B cell (primary cell): ENCODE measurements around the gene ORC1. TPM values are rescaled to one million over a fixed set of nuclear protein-coding genes. Genes with fewer than 3 reads are reported as not detected.
"Not testable (repeated sequence)": the region's sequence is repeated elsewhere in the genome, so short reads cannot be mapped to it uniquely, and the experiment has no call there.

Experiments used
- ATAC-seq: fragments of 200-7000 bp; cut with Tn5 transposase; one replicate; pipeline ENCODE4 v1.10.0; 2021; ENCODE audit warnings: low read depth, mild to moderate bottlenecking, moderate number of reproducible peaks, moderate library complexity
- CTCF ChIA-PET: fragments of 350-600 bp; sonication (Branson Sonifier 250); formaldehyde crosslinking; loops from one replicate; lab custom pipeline; 2021; ENCODE audit warnings: antibody characterized with exemption, inconsistent platforms; lab: Charles Lee
- POLR2A ChIA-PET: fragments of 350-600 bp; sonication (Branson Sonifier 250); formaldehyde crosslinking; loops from one replicate; lab custom pipeline; 2021; ENCODE audit warnings: antibody characterized with exemption; lab: Charles Lee
- DNase-seq: peaks from one replicate; pipeline ENCODE4 v3.0.0; 2013
- H2AFZ ChIP-seq: 2 replicates; pipeline ENCODE4 v1.6.1; 2012; ENCODE audit warnings: mild to moderate bottlenecking, low read depth, low read length; ENCODE audit not compliant: insufficient read depth, poor library complexity, severe bottlenecking
- H3K27ac ChIP-seq, 2 donors: 1 replicate in 1 of 2; 2 replicates in 1 of 2; pipeline ENCODE4 v1.5.1; 2012 to 2013; ENCODE audit warnings: low read length in 2 of 2, mild to moderate bottlenecking in 2 of 2, moderate library complexity in 1 of 2
- H3K27me3 ChIP-seq, 4 experiments: fragments of 200-600 bp in 1 of 4; sonication (generic) in 1 of 4; replicated peaks in 1 of 4; 1 replicate in 2 of 4; 2 replicates in 2 of 4; pipeline versions ENCODE4 v1.6.1 to v1.7.0; 2013 to 2016; ENCODE audit warnings: low read length in 3 of 4, mild to moderate bottlenecking in 2 of 4, mixed read lengths in 1 of 4, moderate library complexity in 1 of 4; ENCODE audit not compliant: insufficient read depth in 4 of 4, control insufficient read depth in 3 of 4; ENCODE audit errors: control extremely low read depth in 1 of 4
- H3K36me3 ChIP-seq, 2 experiments: replicated peaks in 1 of 2; 1 replicate in 1 of 2; 2 replicates in 1 of 2; pipeline versions ENCODE4 v1.6.1 to v1.7.1; 2013; ENCODE audit warnings: low read length in 1 of 2; ENCODE audit not compliant: insufficient read depth in 2 of 2, control insufficient read depth in 1 of 2; ENCODE audit errors: control extremely low read depth in 1 of 2, extremely low read depth in 1 of 2
- H3K4me1 ChIP-seq, 2 donors: fragments of 200-600 bp in 1 of 2; sonication (generic) in 1 of 2; 1 replicate in 1 of 2; 2 replicates in 1 of 2; pipeline versions ENCODE4 v1.5.1 to v1.6.1; 2013 to 2017; ENCODE audit warnings: low read length in 2 of 2; ENCODE audit not compliant: control insufficient read depth in 2 of 2, insufficient read depth in 2 of 2
- H3K4me2 ChIP-seq: replicated peaks from 2 replicates; pipeline ENCODE3; 2012; ENCODE audit warnings: mild to moderate bottlenecking, low read depth, low read length; ENCODE audit not compliant: poor library complexity, severe bottlenecking
- H3K4me3 ChIP-seq, 5 experiments: fragments of 200-600 bp in 1 of 5; sonication (generic) in 1 of 5; 1 replicate in 3 of 5; 2 replicates in 2 of 5; pipeline versions ENCODE4 v1.5.1 to v1.7.0; 2011 to 2016; ENCODE audit warnings: low read length in 4 of 5, mild to moderate bottlenecking in 4 of 5, low read depth in 2 of 5, control low read depth in 1 of 5, moderate library complexity in 1 of 5; ENCODE audit not compliant: insufficient read depth in 1 of 5; ENCODE audit errors: control extremely low read depth in 1 of 5, extremely low read depth in 1 of 5
- H3K79me2 ChIP-seq: fragments of 200-600 bp; sonication (generic); one replicate; pipeline ENCODE4 v1.6.0; 2016; ENCODE audit warnings: low read length; ENCODE audit not compliant: control insufficient read depth, insufficient read depth
- H3K9ac ChIP-seq: fragments of 200-600 bp; sonication (generic); 2 replicates; pipeline ENCODE4 v1.6.1; 2017; ENCODE audit warnings: mild to moderate bottlenecking, low read length, moderate library complexity
- H3K9me3 ChIP-seq, 3 donors: one replicate each; pipeline versions ENCODE4 v1.6.1 to v1.7.1; 2013; ENCODE audit warnings: low read length in 2 of 3; ENCODE audit not compliant: control insufficient read depth in 2 of 3, insufficient read depth in 1 of 3; ENCODE audit errors: control extremely low read depth in 1 of 3
- H4K20me1 ChIP-seq: 2 replicates; pipeline ENCODE4 v1.6.0; 2012; ENCODE audit warnings: mild to moderate bottlenecking, low read length; ENCODE audit not compliant: insufficient read depth, control insufficient read depth, poor library complexity, severe bottlenecking
- H3K27ac Mint-ChIP-seq: one replicate; pipeline ENCODE4 v1.8.0; 2021; ENCODE audit warnings: mixed read lengths
- H3K27me3 Mint-ChIP-seq: one replicate; pipeline ENCODE4 v1.8.0; 2021; ENCODE audit warnings: mixed read lengths
- H3K4me1 Mint-ChIP-seq: one replicate; pipeline ENCODE4 v1.8.0; 2021; ENCODE audit warnings: mixed read lengths
- H3K4me3 Mint-ChIP-seq: one replicate; pipeline ENCODE4 v1.8.0; 2021; ENCODE audit warnings: mixed read lengths
- H3K9me3 Mint-ChIP-seq: one replicate; pipeline ENCODE4 v1.8.0; 2022; ENCODE audit warnings: mixed read lengths; ENCODE audit not compliant: insufficient read depth
- CTCF ChIP-seq: fragments of 200-600 bp; IDR thresholded peaks from one replicate; pipeline ENCODE4 v1.8.0; 2022; ENCODE audit warnings: antibody characterized with exemption, mild to moderate bottlenecking
- EZH2 ChIP-seq: IDR thresholded peaks from 2 replicates; pipeline ENCODE4 v1.6.1; 2012; ENCODE audit warnings: borderline replicate concordance, low read depth, mild to moderate bottlenecking, moderate library complexity, low read length; ENCODE audit not compliant: insufficient read depth, poor library complexity, severe bottlenecking
- whole genome bisulfite sequencing: methylation state at CpG from one replicate; pipeline ENCODE4 v1.1.5; 2013; ENCODE audit warnings: missing lambda C conversion rate; ENCODE audit not compliant: insufficient coverage; 5-methylcytosine and 5-hydroxymethylcytosine counted together
- intact Hi-C: fragments of 100-400 bp; cut with micrococcal nuclease; formaldehyde crosslinking; loops from one replicate; pipeline ENCODE4 v1.10.0; 2022
- polyA plus RNA-seq: library from polyadenylated mRNA; depleted of rRNA; stranded (reverse); fragments of >200 nt; gene quantifications from 2 replicates; pipeline ENCODE4 v1.2.3, GENCODE V29; 2012
- total RNA-seq, 2 donors: library from RNA; stranded (reverse); fragments of 120-200 nt in 1 of 2; gene quantifications; 1 replicate in 1 of 2; 2 replicates in 1 of 2; pipeline versions ENCODE4 v1.2.3 to v1.2.4, GENCODE V29; 2013 to 2022

The ORC1 gene
- total and polyA plus RNA-seq, 2 donors (not counting 1 experiment from before 2014, with no cell fraction given) = 0.78 to 1.3 TPM

GRCh38 chr1:52386458-52386857, 17.8 kb downstream of the ORC1 start:
- no peaks in the 10 kb centered on the region for H3K36me3 ChIP-seq
- intact Hi-C loops = no loop called here
- H3K9ac ChIP-seq = no peak overlapping the region
- H2AFZ ChIP-seq = no peak overlapping the region
- ATAC-seq (no peak), DNase-seq (no peak)
- Mint-ChIP-seq H3K4me1 (no peaks in the 10 kb centered on the region), H3K9me3 (no peaks in the 10 kb centered on the region), H3K4me3 (no peak overlapping the region), H3K27ac (no peak overlapping the region), H3K27me3 (no peaks in the 10 kb centered on the region)
- ChIA-PET CTCF (no interaction called here), POLR2A (no interaction called here)
- 92% methylated on average over 5 of the region's 5 CpGs for WGBS
- no peaks in the 10 kb centered on the region for H3K9me3 ChIP-seq
- no peak overlapping the region for H3K27ac ChIP-seq
- H4K20me1 ChIP-seq = no peaks in the 10 kb centered on the region
- no peaks in the 10 kb centered on the region for H3K79me2 ChIP-seq
- H3K4me1 ChIP-seq = no peaks in the 10 kb centered on the region
- no peak overlapping the region for H3K4me2 ChIP-seq
- no peaks in the 10 kb centered on the region for H3K27me3 ChIP-seq
- no peak overlapping the region for H3K4me3 ChIP-seq
- no peak for TF ChIP-seq EZH2
- no peak for TF ChIP-seq CTCF

GRCh38 chr1:52385376-52385775, 18.8 kb downstream of the ORC1 start:
- Histone ChIP-seq H3K4me1 (no peaks in the 10 kb centered on the region), H3K27ac (no peak overlapping the region), H3K9ac (no peak overlapping the region), H4K20me1 (no peaks in the 10 kb centered on the region), H3K9me3 (no peaks in the 10 kb centered on the region), H2AFZ (no peak overlapping the region), H3K4me2 (no peak overlapping the region), H3K36me3 (no peaks in the 10 kb centered on the region), H3K79me2 (no peaks in the 10 kb centered on the region), H3K4me3 (no peak overlapping the region), H3K27me3 (no peaks in the 10 kb centered on the region)
- POLR2A ChIA-PET = no interaction called here
- no peak overlapping the region for H3K27ac Mint-ChIP-seq
- intact Hi-C loops = no loop called here
- no peaks in the 10 kb centered on the region for H3K4me1 Mint-ChIP-seq
- no peak for ATAC-seq
- no peak for DNase-seq
- no peak for TF ChIP-seq CTCF
- TF ChIP-seq EZH2 = no peak
- no peak overlapping the region for H3K4me3 Mint-ChIP-seq
- H3K9me3 Mint-ChIP-seq = no peaks in the 10 kb centered on the region
- CTCF ChIA-PET = no interaction called here
- WGBS = 100% methylated on average over 2 of the region's 3 CpGs
- no peaks in the 10 kb centered on the region for H3K27me3 Mint-ChIP-seq

GRCh38 chr1:52369851-52370250, 34.4 kb downstream of the ORC1 start:
- H3K27me3 Mint-ChIP-seq, ATAC-seq, H3K79me2 ChIP-seq, H3K9me3 ChIP-seq, H3K27me3 ChIP-seq, H3K27ac Mint-ChIP-seq, H3K36me3 ChIP-seq, H3K4me3 ChIP-seq, H3K9me3 Mint-ChIP-seq, H3K9ac ChIP-seq, H3K4me2 ChIP-seq, CTCF ChIA-PET, DNase-seq, H3K4me3 Mint-ChIP-seq, H2AFZ ChIP-seq, POLR2A ChIA-PET, H3K27ac ChIP-seq, H4K20me1 ChIP-seq: not testable (repeated sequence)
- peaks cover 24% of the 10 kb centered on the region for H3K4me1 Mint-ChIP-seq
- peaks cover 10 to 13% of the 10 kb centered on the region in 2 donors for H3K4me1 ChIP-seq
- WGBS = no CpG with 5 or more reads among the region's 1 CpG
- intact Hi-C loops = loop anchor here (5.0 to 10.0 kb wide), 7 partner anchors 332 to 1575 kb away; partner anchors contain the start of genes IFT25, LRP8, LRRC42 and ZYG11A
